ENCODE measurements around the gene ADISSP.

Gene ADISSP

GRCh38 chr20:3763671-3764601, 3.6 kb downstream of the ADISSP start:
- H3K4me3 ChIP-seq (ENCODE audit: insufficient read depth, low read length, poor library complexity, severe bottlenecking): no peak overlapping the region
- H3K9ac ChIP-seq (ENCODE audit: low read length): no peak overlapping the region
- no peaks in the 10 kb centered on the region for H3K9me3 ChIP-seq (ENCODE audit: insufficient read depth, low read length)
- H3K4me2 ChIP-seq (ENCODE audit: low read depth, low read length, poor library complexity, severe bottlenecking): no peak overlapping the region
- TF ChIP-seq CTCF (IDR thresholded peaks at IDR 0.05; ENCODE audit: insufficient read depth, low read length, poor library complexity, severe bottlenecking) (no peak), EZH2phosphoT487 (conservative IDR thresholded peaks at IDR 0.05; ENCODE audit: low read length) (no peak)
- no peak overlapping the region for H2AFZ ChIP-seq (ENCODE audit: low read depth, low read length, severe bottlenecking)
- H3K27me3 ChIP-seq (ENCODE audit: low read length): no peaks in the 10 kb centered on the region
- H3K9me2 ChIP-seq (replicated peaks; ENCODE audit: insufficient read depth, low read length): no peaks in the 10 kb centered on the region
- peaks cover 48% of the 10 kb centered on the region for H3K79me2 ChIP-seq (ENCODE audit: insufficient read depth, low read length)
- H3K36me3 ChIP-seq (ENCODE audit: low read length): no peaks in the 10 kb centered on the region
- H3F3A ChIP-seq (ENCODE audit: insufficient read depth): peaks cover 6% of the 10 kb centered on the region; the same call in 1 of the 2 replicates
- H3K27ac ChIP-seq (ENCODE audit: low read depth, low read length): no peak overlapping the region
- no peaks in the 10 kb centered on the region for H4K20me1 ChIP-seq (ENCODE audit: low read depth, low read length)

DNA sequence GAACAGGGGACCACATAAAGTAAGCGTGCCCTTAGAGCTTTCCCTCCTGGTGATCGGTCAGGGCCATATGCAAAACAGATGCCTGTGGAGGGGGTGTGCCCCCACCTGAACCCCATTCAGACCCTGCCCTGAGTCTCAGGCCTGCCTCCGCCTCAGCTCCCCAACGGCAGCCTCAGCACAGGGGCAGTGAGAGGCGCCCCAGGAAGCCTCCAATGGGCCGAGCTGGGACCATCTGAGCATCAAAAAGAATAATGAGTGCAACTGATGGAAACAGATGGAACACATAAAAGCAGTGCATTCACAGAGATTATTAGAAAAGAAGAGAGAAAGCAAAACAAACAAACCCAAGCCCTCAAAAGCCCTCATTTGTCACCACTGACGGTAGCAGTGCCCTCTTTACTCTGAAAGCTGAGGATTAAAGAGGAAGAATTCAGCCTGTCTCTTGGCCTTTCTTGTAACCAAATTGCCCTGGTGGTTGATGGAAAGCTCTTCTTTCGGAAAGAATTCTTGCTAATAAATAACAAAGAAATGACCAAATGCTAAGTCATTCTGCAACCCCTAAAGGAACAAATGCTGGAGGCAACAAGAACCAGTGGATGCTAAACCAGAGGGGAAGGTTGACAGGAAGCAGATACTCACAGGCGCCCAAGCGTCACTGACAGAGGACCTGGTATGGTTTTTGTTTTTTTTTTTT, 6.8 kb downstream of the ADISSP start:
- Histone ChIP-seq H3K27me3 (ENCODE audit: low read length) (no peaks in the 10 kb centered on the region), H3K9me2 (replicated peaks; ENCODE audit: insufficient read depth, low read length) (no peaks in the 10 kb centered on the region), H3K79me2 (ENCODE audit: insufficient read depth, low read length) (peaks cover 31% of the 10 kb centered on the region), H3K4me2 (ENCODE audit: low read depth, low read length, poor library complexity, severe bottlenecking) (no peak overlapping the region), H3K4me3 (ENCODE audit: insufficient read depth, low read length, poor library complexity, severe bottlenecking) (no peak overlapping the region), H3F3A (ENCODE audit: insufficient read depth) (no peaks in the 10 kb centered on the region), H3K27ac (ENCODE audit: low read depth, low read length) (no peak overlapping the region), H3K9ac (ENCODE audit: low read length) (no peak overlapping the region), H3K36me3 (ENCODE audit: low read length) (no peaks in the 10 kb centered on the region), H2AFZ (ENCODE audit: low read depth, low read length, severe bottlenecking) (no peak overlapping the region), H3K9me3 (ENCODE audit: insufficient read depth, low read length) (no peaks in the 10 kb centered on the region), H4K20me1 (ENCODE audit: low read depth, low read length) (no peaks in the 10 kb centered on the region)
- no peak for TF ChIP-seq EZH2phosphoT487 (conservative IDR thresholded peaks at IDR 0.05; ENCODE audit: low read length)
- no peak for TF ChIP-seq CTCF (IDR thresholded peaks at IDR 0.05; ENCODE audit: insufficient read depth, low read length, poor library complexity, severe bottlenecking)

- Histone ChIP-seq H3K36me3 (ENCODE audit: low read length) (no peaks in the 10 kb centered on the region), H3K4me2 (ENCODE audit: low read depth, low read length, poor library complexity, severe bottlenecking) (no peak overlapping the region), H3K9ac (ENCODE audit: low read length) (no peak overlapping the region)
These were observed 7.7 kb downstream of the ADISSP start for GRCh38 chr20:3759884-3760283.

More at GRCh38 chr20:3759884-3760283, 7.7 kb downstream of the ADISSP start:
- TF ChIP-seq EZH2phosphoT487 (conservative IDR thresholded peaks at IDR 0.05; ENCODE audit: low read length): no peak
- no peak for TF ChIP-seq CTCF (IDR thresholded peaks at IDR 0.05; ENCODE audit: insufficient read depth, low read length, poor library complexity, severe bottlenecking)
- no peak overlapping the region for H3K4me3 ChIP-seq (ENCODE audit: insufficient read depth, low read length, poor library complexity, severe bottlenecking)
- no peaks in the 10 kb centered on the region for H3K9me2 ChIP-seq (replicated peaks; ENCODE audit: insufficient read depth, low read length)
- H3K79me2 ChIP-seq (ENCODE audit: insufficient read depth, low read length): peaks cover 25% of the 10 kb centered on the region
- H3K27me3 ChIP-seq (ENCODE audit: low read length): no peaks in the 10 kb centered on the region
- no peaks in the 10 kb centered on the region for H3K9me3 ChIP-seq (ENCODE audit: insufficient read depth, low read length)
- no peak overlapping the region for H2AFZ ChIP-seq (ENCODE audit: low read depth, low read length, severe bottlenecking)
- H3K27ac ChIP-seq (ENCODE audit: low read depth, low read length): no peak overlapping the region
- no peaks in the 10 kb centered on the region for H3F3A ChIP-seq (ENCODE audit: insufficient read depth)
- H4K20me1 ChIP-seq (ENCODE audit: low read depth, low read length): no peaks in the 10 kb centered on the region

Measured in SU-DHL-6 (cell line).